PC-3 (cell line): Measurements from ENCODE around the gene DGKH.

Experiments used
- CTCF ChIP-seq: fragments of 300-600 bp; sonication (generic); conservative IDR thresholded peaks from 2 replicates; pipeline ENCODE4 v1.5.1; 2017; ENCODE audit warnings: antibody characterized with exemption, low read depth, mild to moderate bottlenecking, low read length
- EZH2 ChIP-seq: fragments of 300-600 bp; sonication (generic); IDR thresholded peaks from one replicate; pipeline ENCODE4 v1.6.1; 2017; ENCODE audit warnings: antibody characterized with exemption, mild to moderate bottlenecking, low read length; ENCODE audit not compliant: unreplicated experiment

DNA sequence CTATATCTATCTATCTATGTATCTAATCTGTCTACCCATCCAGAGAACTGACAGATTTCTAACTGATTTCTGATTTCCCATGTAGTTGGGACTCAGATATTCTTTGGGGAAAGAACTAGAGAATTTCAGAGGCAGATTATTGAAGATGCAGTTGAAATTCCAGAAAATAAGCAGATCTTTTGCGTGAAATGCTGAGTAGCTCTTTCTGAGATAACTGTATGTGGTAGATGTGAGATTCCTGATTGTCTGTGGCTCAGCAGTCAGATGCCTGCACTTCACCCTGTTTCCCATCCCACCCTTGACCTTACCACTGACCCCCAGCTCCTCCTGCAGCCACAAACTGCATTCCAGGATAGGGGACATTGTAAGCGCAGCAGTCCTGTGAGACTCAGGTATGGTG lies 61.5 kb downstream of the DGKH start:
- TF ChIP-seq CTCF (no peak), EZH2 (no peak)
